MG63 (cell line): ENCODE measurements around the gene TMEM126A. TPM values are rescaled to one million over a fixed set of nuclear protein-coding genes. Genes with fewer than 3 reads are reported as not detected.
"Not testable (repeated sequence)": the region's sequence is repeated elsewhere in the genome, so short reads cannot be mapped to it uniquely, and the experiment has no call there.

Source experiments
- DNase-seq: peaks from one replicate; pipeline ENCODE4 v3.0.0-alpha.2; 2020
- H3K27me3 ChIP-seq: fragments of 250-450 bp; sonication (Bioruptor Pico); 2 replicates; pipeline ENCODE4 v1.5.1; 2020; ENCODE audit warnings: mild to moderate bottlenecking, moderate library complexity
- H3K36me3 ChIP-seq: fragments of 250-450 bp; sonication (Bioruptor Pico); 2 replicates; pipeline ENCODE4 v1.5.1; 2020; ENCODE audit warnings: mild to moderate bottlenecking, moderate library complexity
- H3K4me3 ChIP-seq: fragments of 250-450 bp; sonication (Bioruptor Pico); 2 replicates; pipeline ENCODE4 v1.5.1; 2020; ENCODE audit warnings: mild to moderate bottlenecking, moderate library complexity
- H3K9me3 ChIP-seq: fragments of 250-450 bp; sonication (Bioruptor Pico); 2 replicates; pipeline ENCODE4 v1.5.1; 2020; ENCODE audit warnings: mild to moderate bottlenecking, moderate library complexity
- total RNA-seq: library from RNA; depleted of rRNA; stranded (reverse); fragments of >200 nt; shearing (Covaris generic); gene quantifications from 2 replicates; pipeline ENCODE4 v1.2.3, GENCODE V29; 2014; ENCODE audit warnings: low replicate concordance; rRNA removed

TMEM126A gene
- 63.7 and 84.1 TPM in 2 replicates for total RNA-seq

DNA sequence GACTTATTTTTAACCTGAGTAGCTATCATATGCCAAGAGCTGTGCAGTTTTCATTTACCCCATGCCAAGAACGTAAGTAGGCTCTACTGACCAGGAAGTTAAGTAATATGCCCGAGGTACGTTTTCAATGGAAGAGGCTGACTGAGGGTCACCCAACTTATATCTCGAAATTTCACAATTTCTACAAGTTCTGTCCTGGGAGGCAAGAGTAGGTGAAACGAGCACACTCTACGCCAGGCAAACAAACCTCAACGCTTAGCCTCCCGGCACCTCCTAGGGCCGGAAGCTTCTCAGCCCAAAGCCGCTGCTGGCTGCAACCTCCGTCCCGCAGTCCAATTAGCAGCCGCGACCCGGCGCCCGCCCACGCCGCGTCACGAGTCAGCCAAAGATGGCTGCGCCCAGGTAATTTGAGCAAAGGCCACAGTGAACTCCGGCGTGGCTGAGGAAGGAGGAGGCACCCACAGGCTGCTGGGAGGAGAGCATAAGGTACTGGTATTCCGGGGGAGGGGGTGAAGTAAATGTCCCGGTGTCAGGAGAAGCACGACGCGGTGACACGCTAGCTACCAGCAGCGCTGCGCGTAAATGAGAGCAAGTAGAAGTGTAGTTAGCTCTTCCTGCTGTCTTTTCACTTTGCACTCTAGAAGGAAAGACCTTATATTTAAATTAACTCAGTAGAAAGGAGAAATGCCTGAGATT, at the start of gene TMEM126A:
Gene TMEM126A, plus strand, starts transcription at position 364 of the 696 bp plus-strand sequence. CDS start 2,289 bp downstream, outside the sequence.
- Histone ChIP-seq H3K27me3 (peaks cover 3% of the 10 kb centered on the region), H3K36me3 (peaks cover 20% of the 10 kb centered on the region), H3K9me3 (no peaks in the 10 kb centered on the region), H3K4me3 (peak within 1 kb of the TSS; percentile 80)
- DNase-seq: peak; percentile 88

DNA sequence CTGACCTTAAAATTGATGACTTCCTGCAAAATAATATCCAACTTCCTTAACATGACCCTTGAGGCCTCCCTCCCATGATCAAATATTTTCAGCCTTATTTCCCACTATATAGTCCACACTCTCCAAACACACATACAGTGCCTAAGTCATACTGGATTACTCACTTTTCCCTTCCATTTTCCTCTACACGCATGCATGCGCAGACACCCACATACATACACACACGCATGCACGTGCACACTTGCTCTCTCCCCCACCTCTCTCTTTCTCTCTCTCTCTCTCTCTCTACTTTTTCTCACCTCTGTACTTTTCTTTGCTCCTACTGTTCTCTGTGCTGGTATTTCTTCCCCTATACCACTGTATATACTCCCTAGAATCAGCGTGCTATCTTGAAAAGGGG, 48.7 kb upstream of the TMEM126A start:
- no peak for DNase-seq
- Histone ChIP-seq H3K9me3 (no peaks in the 10 kb centered on the region), H3K4me3 (no peak overlapping the region), H3K27me3 (no peaks in the 10 kb centered on the region; the same call in 1 of the 2 replicates), H3K36me3 (no peaks in the 10 kb centered on the region)

DNA sequence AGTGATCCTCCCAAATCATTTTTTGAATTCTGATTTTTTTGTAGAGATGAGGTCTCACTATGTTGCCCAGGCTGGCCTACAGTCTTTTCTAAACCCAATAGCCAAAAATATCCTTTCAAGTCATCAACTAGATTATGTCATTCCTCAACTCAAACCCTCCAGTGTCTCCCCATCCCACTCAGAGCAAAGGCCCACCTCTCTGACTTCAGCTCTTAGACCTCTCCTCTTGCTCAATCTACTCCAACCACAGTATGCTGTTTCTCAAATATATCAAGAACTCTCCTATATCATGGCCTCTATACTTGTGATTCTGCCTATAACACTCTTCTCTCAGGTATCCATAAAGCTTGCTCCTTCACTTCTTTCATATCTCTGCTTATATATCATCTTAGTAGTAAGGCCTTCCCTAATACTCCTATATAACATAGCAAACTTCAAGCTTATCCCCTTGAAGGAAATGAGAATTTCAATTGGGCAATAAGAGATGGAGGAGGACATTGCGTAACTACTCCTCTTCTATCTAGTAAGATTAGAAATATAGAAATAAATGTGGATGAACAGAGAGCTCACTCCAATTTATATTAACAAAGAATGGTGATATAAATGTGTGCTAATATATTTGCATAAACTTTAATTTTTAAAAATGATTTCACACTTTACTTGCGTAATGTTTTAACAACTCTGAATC, 45.1 kb upstream of the TMEM126A start:
- no peaks in the 10 kb centered on the region for H3K9me3 ChIP-seq

DNA sequence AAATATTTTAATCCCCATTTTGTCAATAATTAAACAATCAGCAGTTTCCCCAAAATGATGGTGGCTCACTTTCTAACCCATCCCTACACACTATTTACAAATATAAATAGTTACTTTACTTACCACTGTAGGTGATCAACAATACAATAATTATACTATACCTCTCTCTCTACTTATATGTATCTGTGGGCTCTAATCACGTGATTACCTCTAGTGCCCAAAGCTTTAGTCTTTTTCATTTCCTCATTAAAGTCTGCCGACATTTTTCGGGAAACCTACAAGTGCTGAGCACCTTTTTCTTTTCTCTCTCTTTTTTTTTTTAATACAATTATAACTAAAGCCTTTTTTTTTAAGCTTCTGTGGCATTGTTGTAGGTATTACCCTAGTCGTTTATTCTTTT, 44.5 kb upstream of the TMEM126A start:
- no peaks in the 10 kb centered on the region for H3K27me3 ChIP-seq
- H3K36me3 ChIP-seq: no peaks in the 10 kb centered on the region
- no peak overlapping the region for H3K4me3 ChIP-seq
- DNase-seq: no peak
- no peaks in the 10 kb centered on the region for H3K9me3 ChIP-seq

More for the DNA sequence above, 45.1 kb upstream of the TMEM126A start:
- no peak for DNase-seq
- no peaks in the 10 kb centered on the region for H3K36me3 ChIP-seq
- no peak overlapping the region for H3K4me3 ChIP-seq
- H3K27me3 ChIP-seq: no peaks in the 10 kb centered on the region

DNA sequence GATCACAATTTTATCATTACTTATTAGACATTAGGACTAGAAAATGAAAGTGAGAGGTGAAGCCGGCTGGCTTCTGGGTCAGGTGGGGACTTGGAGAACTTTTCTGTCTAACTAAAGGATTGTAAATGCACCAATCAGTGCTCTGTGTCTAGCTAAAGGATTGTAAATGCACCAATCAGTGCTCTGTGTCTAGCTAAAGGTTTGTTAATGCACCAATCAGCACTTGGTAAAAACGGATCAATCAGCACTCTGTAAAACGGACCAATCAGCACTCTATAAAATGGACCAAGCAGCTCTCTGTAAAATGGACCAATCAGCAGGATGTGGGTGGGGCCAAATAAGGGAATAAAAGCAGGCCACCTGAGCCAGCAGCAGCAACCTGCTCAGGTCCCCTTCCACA, 41.5 kb upstream of the TMEM126A start:
- not testable (repeated sequence) for H3K9me3 ChIP-seq, H3K27me3 ChIP-seq, H3K4me3 ChIP-seq, H3K36me3 ChIP-seq, DNase-seq

DNA sequence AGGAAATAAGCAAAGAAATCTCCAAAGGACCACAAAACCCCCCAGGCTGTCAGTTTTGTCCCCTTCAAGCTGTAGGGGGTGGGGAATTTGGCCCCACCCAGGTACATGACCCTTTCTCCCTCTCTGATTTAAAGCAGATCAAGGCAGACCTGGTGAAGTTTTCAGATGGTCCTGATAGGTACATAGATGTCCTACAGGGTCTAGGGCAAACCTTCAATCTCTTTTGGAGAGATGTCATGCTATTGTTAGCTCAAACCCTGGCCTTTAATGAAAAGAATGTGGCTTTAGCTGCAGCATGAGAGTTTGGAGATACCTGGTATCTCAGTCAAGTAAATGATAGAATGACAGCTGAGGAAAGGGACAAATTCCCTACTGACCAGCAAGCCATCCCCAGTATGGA, 39.1 kb upstream of the TMEM126A start:
- not testable (repeated sequence) for H3K27me3 ChIP-seq, H3K4me3 ChIP-seq, H3K9me3 ChIP-seq, H3K36me3 ChIP-seq, DNase-seq

DNA sequence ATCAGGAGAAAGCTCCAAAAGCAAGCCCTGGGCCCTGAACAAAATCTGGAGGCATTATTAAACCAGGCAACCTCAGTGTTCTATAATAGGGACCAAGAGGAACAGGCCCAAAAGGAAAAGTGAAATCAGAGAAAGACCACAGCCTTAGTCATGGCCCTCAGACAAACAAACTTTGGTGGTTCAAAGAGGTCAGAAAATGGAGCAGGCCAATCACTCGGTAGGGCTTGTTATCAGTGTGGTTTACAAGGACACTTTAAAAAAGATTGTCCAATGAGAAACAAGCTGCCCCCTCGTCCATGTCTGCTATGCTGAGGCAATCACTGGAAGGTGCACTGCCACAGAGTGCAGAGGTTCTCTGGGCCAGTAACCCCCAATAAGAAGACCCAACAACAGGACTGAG, 38.5 kb upstream of the TMEM126A start:
- not testable (repeated sequence) for H3K36me3 ChIP-seq, H3K9me3 ChIP-seq, DNase-seq

DNA sequence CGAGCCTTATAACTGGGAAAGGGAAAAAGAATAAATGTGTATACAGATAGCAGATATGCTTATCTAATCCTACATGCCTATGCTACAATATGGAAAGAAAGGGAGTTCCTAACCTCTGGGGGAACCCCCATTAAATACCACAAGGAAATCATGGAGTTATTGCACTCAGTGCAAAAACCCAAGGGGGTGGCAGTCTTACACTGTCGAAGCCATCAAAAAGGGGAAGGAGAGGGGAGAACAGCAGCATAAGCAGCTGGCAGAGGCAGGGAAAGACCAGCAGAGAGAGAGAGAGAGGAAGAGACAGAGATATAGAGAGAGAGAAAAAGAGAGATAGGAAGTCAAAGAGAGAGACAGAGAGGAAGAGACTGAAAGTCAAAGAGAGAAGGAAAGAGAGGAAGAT, 36.1 kb upstream of the TMEM126A start:
- not testable (repeated sequence) for H3K36me3 ChIP-seq, H3K9me3 ChIP-seq, H3K27me3 ChIP-seq, H3K4me3 ChIP-seq, DNase-seq

More for the DNA sequence above, 38.5 kb upstream of the TMEM126A start:
- not testable (repeated sequence) for H3K27me3 ChIP-seq, H3K4me3 ChIP-seq

DNA sequence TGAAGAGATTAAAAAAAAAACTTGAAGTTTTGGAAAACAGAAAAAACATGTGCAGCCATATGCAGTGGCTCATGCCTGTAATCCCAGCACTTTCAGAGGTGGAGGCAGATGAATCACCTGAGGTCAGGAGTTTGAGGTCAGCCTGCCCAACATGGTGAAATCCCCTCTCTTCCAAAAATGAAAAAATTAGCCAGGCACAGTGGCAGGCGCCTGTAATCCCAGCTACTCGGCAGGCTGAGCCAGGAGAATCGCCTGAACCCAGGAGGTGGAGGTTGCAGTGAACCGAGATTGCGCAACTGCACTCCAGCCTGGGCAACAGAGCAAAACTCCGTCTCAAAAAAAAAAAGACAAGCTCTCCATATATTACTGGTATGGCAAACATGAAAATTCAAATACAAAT, 28.3 kb upstream of the TMEM126A start:
- DNase-seq: no peak
- Histone ChIP-seq H3K27me3 (no peaks in the 10 kb centered on the region; the same call in 1 of the 2 replicates), H3K9me3 (no peaks in the 10 kb centered on the region), H3K4me3 (no peak overlapping the region), H3K36me3 (no peaks in the 10 kb centered on the region)

DNA sequence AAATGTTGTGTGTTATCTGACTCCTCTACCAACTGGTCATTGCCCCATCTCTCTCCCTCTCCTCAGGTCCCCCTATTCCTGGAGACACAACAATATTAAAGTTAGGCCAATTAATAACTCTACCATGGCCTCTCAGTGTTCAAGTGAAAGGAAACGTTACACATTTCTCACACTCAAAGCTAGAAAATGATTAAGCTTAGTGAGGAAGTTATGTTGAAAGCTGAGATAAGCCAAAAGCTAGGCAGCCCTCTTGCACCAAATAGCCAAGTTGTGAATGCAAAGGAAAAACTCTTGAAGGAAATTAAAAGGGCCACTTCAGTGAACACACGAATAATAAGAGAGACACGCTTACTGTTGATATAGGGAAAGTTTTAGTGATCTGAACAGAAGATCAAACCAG, 27.5 kb upstream of the TMEM126A start:
- no peaks in the 10 kb centered on the region; the same call in 1 of the 2 replicates for H3K27me3 ChIP-seq
- no peaks in the 10 kb centered on the region for H3K36me3 ChIP-seq
- H3K9me3 ChIP-seq: no peaks in the 10 kb centered on the region
- DNase-seq: no peak
- no peak overlapping the region for H3K4me3 ChIP-seq

DNA sequence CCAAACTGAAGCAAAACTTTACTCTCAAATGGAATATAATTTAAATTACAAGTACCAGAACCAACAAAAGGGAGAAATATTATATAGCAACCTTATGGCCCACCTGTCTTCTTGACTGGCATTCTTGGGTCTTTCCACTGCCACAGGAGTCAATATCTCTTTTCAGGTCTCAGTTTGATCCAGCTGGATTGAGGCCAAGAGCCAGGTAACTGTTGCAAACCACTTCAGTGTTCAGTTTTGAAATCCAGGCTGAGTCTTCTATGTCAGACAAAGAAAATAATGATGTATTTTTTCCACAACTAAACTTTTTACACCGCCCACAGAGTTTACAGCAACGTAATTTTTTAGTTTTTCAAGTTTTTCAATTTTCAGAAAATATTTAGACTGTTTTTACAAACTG, 21.3 kb upstream of the TMEM126A start:
- Histone ChIP-seq H3K36me3 (peaks cover 5% of the 10 kb centered on the region), H3K27me3 (no peaks in the 10 kb centered on the region; the same call in none of the 2 replicates), H3K9me3 (no peaks in the 10 kb centered on the region), H3K4me3 (peak overlapping the region; percentile 86; the same call in 1 of the 2 replicates)
- DNase-seq: no peak

DNA sequence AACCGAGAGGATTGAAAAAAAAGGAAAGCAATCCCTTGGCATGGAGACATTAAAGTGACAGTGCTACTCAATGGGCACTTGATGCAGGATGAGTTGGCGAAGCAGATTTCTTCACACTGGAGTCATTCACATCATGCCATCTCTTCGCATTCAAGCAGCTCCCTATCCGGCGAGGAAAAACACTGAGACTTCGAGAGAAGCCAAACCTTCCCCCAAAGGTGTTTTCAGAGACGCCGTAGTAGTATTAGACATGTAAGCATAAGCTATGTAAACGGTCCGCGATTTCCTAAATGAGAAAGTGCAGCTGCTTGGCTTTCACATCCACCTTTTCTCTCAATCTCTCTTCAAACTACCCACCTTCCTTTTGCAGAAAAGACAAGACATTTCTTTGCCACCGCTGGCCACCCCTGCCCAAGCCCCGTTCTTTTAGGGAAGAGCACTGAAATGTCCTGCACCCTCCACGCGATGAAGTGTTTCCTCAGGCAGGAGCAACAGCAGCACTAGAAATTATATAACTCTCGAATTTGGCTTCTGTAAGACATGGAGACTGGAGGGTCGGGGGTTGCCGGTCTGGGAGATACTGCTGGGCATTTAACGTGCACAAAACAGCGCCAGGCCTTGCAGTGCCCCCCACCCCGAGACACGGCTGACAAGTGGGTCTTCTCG, 20.3 kb upstream of the TMEM126A start, which contains the start of gene DLG2:
Gene DLG2, minus strand, starts transcription at position 13 of the 666 bp plus-strand sequence.
- H3K4me3 ChIP-seq: peak within 1 kb of the TSS; percentile 86
- H3K9me3 ChIP-seq: no peaks in the 10 kb centered on the region
- DNase-seq: peak; percentile 14
- H3K27me3 ChIP-seq: no peaks in the 10 kb centered on the region; the same call in none of the 2 replicates
- peaks cover 11% of the 10 kb centered on the region for H3K36me3 ChIP-seq

DNA sequence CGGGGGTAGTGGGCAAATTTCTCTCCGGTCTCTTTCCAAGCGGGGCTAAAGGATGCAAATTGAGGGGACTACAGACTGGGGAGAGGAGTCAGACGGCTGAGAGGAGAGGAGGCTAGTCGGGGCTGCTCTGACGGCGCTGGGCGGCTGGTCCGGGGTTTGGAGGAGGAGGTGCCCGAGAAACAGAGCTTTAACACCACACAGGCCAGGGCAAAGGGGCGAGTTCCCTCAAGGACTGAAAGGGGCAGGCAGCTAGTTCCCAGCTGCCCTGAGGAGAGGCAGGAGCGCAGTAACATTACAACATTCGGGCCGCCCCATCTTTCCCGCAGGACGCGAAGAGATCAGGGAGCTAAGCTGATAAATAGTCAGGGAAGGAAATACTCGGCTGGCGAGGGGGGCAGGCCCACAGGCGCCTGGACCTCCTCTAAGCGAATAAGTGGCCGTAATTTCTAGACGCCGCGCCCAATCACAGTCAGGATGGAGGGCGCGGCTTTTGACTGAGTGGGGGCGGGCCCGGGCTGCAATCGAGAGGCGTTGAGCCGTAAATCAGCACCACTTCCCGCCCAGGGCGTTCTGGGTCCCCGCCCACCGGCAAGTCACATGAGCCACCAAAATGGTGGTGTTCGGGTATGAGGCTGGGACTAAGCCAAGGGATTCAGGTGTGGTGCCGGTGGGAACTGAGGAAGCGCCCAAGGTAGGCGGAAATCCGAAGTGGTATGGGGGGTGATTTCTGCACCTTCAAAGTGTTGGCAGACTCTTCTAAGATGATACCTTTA, 19.6 kb upstream of the TMEM126A start, which contains the start of gene TMEM126B:
Gene TMEM126B, plus strand, starts transcription at position 596 of the 773 bp plus-strand sequence. Its CDS starts 15 bp downstream, at position 611.
- Histone ChIP-seq H3K4me3 (peak within 1 kb of the TSS; percentile 86), H3K27me3 (no peaks in the 10 kb centered on the region; the same call in none of the 2 replicates), H3K36me3 (peaks cover 11% of the 10 kb centered on the region), H3K9me3 (no peaks in the 10 kb centered on the region)
- peak; percentile 98 for DNase-seq

DNA sequence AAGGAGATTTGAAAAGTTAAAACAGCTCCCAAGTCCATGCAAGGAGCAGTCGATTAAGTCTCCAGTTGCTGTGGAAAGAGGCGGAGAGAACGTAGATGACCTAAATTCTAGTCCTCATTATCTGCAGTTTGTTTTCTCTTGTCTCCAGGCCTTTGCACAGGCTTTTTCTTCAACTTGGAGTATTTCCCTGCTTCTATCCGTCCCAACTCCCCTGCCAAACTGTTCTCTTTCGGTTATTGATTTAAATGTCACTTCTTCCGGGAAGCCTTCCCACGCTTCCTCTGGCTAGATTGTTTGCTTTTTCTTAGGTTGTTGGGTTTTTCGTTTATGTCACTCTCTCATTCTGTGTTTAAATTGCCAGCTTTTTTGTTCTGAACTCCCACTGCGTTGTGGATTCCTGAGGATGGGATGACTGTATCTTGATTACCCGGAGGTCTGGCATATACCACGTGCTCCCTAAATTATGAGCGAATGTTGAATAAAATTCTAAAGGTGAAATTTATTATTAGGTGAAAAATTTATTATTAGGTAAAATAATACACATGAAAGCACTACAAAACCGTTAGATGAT, 18.9 kb upstream of the TMEM126A start:
- no peaks in the 10 kb centered on the region; the same call in none of the 2 replicates for H3K27me3 ChIP-seq
- no peak for DNase-seq

DNA sequence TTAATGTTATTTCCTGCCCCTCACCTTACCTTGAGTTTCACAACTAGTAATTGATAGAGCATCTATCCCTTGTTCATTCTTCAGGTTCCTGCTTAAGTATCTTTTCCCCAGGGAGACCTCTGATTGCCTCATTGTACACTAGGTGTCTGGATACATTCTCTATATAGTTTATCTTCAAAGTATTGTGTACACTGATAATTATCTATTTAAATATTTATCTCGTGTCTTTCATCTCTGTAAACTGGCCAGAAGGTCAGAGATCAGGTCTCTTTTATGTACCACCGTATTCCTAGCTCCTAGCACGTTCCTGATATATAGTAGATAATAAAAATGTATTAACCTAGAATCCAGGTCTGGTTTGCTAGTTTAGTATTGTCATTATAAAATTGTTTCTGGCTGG, 13.0 kb upstream of the TMEM126A start:
- DNase-seq: no peak
- no peaks in the 10 kb centered on the region for H3K9me3 ChIP-seq
- peaks cover 24% of the 10 kb centered on the region for H3K36me3 ChIP-seq
- no peak overlapping the region for H3K4me3 ChIP-seq
- H3K27me3 ChIP-seq: no peaks in the 10 kb centered on the region

More for the DNA sequence above, 18.9 kb upstream of the TMEM126A start:
- peaks cover 12% of the 10 kb centered on the region for H3K36me3 ChIP-seq
- H3K9me3 ChIP-seq: no peaks in the 10 kb centered on the region
- peak overlapping the region; percentile 86 for H3K4me3 ChIP-seq

DNA sequence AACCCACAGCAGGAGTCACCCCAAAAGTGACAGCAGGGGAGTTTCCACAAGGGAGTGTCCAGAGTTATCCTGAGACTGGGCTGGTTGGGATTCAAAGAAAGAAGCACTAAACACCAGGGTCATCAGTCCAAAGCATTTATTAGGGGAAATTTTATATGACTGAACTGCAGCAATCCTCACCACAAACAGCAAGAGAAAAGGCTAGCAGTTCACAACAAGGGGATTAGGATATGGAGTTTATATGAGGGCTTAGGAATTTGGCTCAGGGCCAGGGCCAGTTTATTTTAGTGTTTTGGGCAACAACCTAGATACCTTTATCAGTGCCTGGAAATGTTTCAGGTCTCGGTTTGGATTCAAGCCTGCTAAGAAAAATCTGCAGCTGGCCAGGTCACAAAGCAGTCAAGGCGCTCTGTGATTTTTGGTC, 4.6 kb upstream of the TMEM126A start:
- H3K36me3 ChIP-seq: no peaks in the 10 kb centered on the region
- peaks cover 3% of the 10 kb centered on the region for H3K27me3 ChIP-seq
- no peak for DNase-seq
- H3K4me3 ChIP-seq: no peak overlapping the region
- H3K9me3 ChIP-seq: no peaks in the 10 kb centered on the region
